ENCODE results near the gene SHF. TPM values are rescaled to one million over a fixed set of nuclear protein-coding genes. Genes with fewer than 3 reads are reported as not detected.

Gene SHF
- total and polyA plus RNA-seq, 2 of the 8 experiments (the other 6 are each of a cell fraction or from before 2014, with no cell fraction given), result 13.1 to 26.7 TPM

GRCh38 chr15:45169608-45170480 is 17.9 kb downstream of the SHF start:
- no peak overlapping the region; a peak in 1 of 7 replicates for H3K9ac ChIP-seq (replicated peaks in 1 of 4; ENCODE audit: extremely low read depth in 1 of 4, low read depth in 3 of 4, low read length in 3 of 4)
- WGBS, 2 experiments (ENCODE audit: extremely low coverage in 1 of 2, insufficient coverage in 1 of 2, insufficient read length in 1 of 2, insufficient replicate concordance in 2 of 2, low coverage in 1 of 2, low lambda C conversion rate in 2 of 2, missing lambda C conversion rate in 1 of 2), result 41% methylated on average over 4 of the region's 4 CpGs; no CpG with 5 or more reads in 1 of the 2 experiments
- peak overlapping the region; percentile 4; the same call in 1 of the 2 replicates for H3K18ac ChIP-seq (ENCODE audit: extremely low read depth, low read length)
- no peaks in the 10 kb centered on the region for H3K27me3 ChIP-seq (replicated peaks in 1 of 4; ENCODE audit: control insufficient read depth in 3 of 4, extremely low read depth in 1 of 4, insufficient read depth in 3 of 4, low read length in 3 of 4)
- no peak overlapping the region for H2BK20ac ChIP-seq (ENCODE audit: low read length)
- FAIRE-seq (no peak), DNase-seq (ENCODE audit: low read depth in 1 of 2, low spot score in 2 of 2) (no peak)
- no peaks in the 10 kb centered on the region for H3K9me3 ChIP-seq (ENCODE audit: insufficient read depth in 2 of 2, low read depth in 1 of 2, low read length in 1 of 2)
- no peak overlapping the region; the same call in 1 of the 2 replicates for H3K27ac ChIP-seq (ENCODE audit: low read depth, low read length)
- no peak overlapping the region for H2AK5ac ChIP-seq (ENCODE audit: low read depth, low read length)
- no peaks in the 10 kb centered on the region for H3K79me2 ChIP-seq (ENCODE audit: control insufficient read depth in 1 of 2, insufficient read depth in 2 of 2, low read length in 2 of 2)
- H3K4ac ChIP-seq (replicated peaks; ENCODE audit: insufficient read length, low read depth, low read length), result no peak overlapping the region
- H4K5ac ChIP-seq (ENCODE audit: insufficient read length, low read depth, low read length), result no peak overlapping the region
- no peak overlapping the region; the same call in 1 of the 2 replicates for H2BK12ac ChIP-seq (ENCODE audit: low read depth, low read length)
- H3K4me3 ChIP-seq (ENCODE audit: extremely low read depth in 1 of 4, insufficient read depth in 2 of 4, low read depth in 3 of 4, low read length in 4 of 4), result 0 out of 8 replicates have a peak overlapping the region, but pooled peaks of 1 of the 4 experiments have one; percentile 1
- H2BK15ac ChIP-seq (ENCODE audit: low read length), result no peak overlapping the region
- H3K4me1 ChIP-seq (replicated peaks in 1 of 4; ENCODE audit: control insufficient read depth in 3 of 4, insufficient read depth in 4 of 4, low read length in 3 of 4), result peaks cover 0 to 19% (median 13%) of the 10 kb centered on the region in 4 experiments; a peak in 5 of 7 replicates
- no peak overlapping the region for H3K14ac ChIP-seq (ENCODE audit: insufficient read length)
- no peaks in the 10 kb centered on the region; the same call in 1 of the 2 replicates for H3K79me1 ChIP-seq (ENCODE audit: low read depth, low read length)
- H3K36me3 ChIP-seq (ENCODE audit: control insufficient read depth in 2 of 4, insufficient read depth in 4 of 4, low read length in 3 of 4), result no peaks in the 10 kb centered on the region; a peak in 1 of 8 replicates
- H3K23ac ChIP-seq (ENCODE audit: insufficient read length), result no peak overlapping the region
- ChIA-PET CTCF (ENCODE audit: partially characterized antibody) (interaction anchor here (0.6 to 41.8 kb wide), 5 partner anchors 12 to 1884 kb away, joined by 3 to 1117 read pairs (median 5); partner anchors contain the start of gene SHF), POLR2A (ENCODE audit: partially characterized antibody) (interaction anchor here (2.3 to 5.7 kb wide), 5 partner anchors 10 to 30 kb away, joined by 8 to 50 read pairs (median 20); partner anchors contain the start of gene SHF)
- H3K23me2 ChIP-seq (ENCODE audit: low read depth, low read length), result no peaks in the 10 kb centered on the region; the same call in 1 of the 2 replicates
- peaks cover 2 to 4% of the 10 kb centered on the region in 2 experiments for H4K20me1 ChIP-seq (replicated peaks in 1 of 2; ENCODE audit: control insufficient read depth in 1 of 2, insufficient read depth in 2 of 2, low read length in 2 of 2)
- peak overlapping the region; percentile 9 to 19; a peak in 2 of 4 replicates for H3K4me2 ChIP-seq (ENCODE audit: insufficient read depth in 1 of 2, low read depth in 2 of 2, low read length in 2 of 2)
- H2AFZ ChIP-seq (ENCODE audit: low read length), result no peak overlapping the region
- H4K8ac ChIP-seq (ENCODE audit: extremely low read depth, insufficient read depth, low read length), result no peak overlapping the region; the same call in 1 of the 2 replicates
- peak overlapping the region; percentile 12; the same call in 1 of the 2 replicates for H2BK5ac ChIP-seq (ENCODE audit: low read depth, low read length)
- H3K56ac ChIP-seq (replicated peaks; ENCODE audit: insufficient read length, low read depth, low read length), result no peak overlapping the region
- no peak overlapping the region for H4K91ac ChIP-seq (replicated peaks; ENCODE audit: insufficient read length, low read length)
- no peak overlapping the region for H2BK120ac ChIP-seq (replicated peaks; ENCODE audit: low read depth, low read length)
- no peak for TF ChIP-seq SIX5 (IDR thresholded peaks at IDR 0.05; ENCODE audit: low read depth, low read length)
- TF ChIP-seq RBBP5 (IDR thresholded peaks at IDR 0.05; ENCODE audit: borderline replicate concordance, low read depth, low read length), result no peak
- no peak for TF ChIP-seq ATF2 (IDR thresholded peaks at IDR 0.05; ENCODE audit: low read length)
- TF ChIP-seq CBX5 (IDR thresholded peaks at IDR 0.05; ENCODE audit: low read depth, low read length), result no peak
- TF ChIP-seq BRCA1 (IDR thresholded peaks at IDR 0.05; ENCODE audit: low read depth, low read length), result no peak
- TF ChIP-seq FOSL1 (IDR thresholded peaks at IDR 0.05; ENCODE audit: insufficient read depth, low read depth, low read length), result no peak
- TF ChIP-seq PHF8 (conservative IDR thresholded peaks at IDR 0.05; ENCODE audit: low read depth, low read length), result no peak
